GM18520 (cell line): ENCODE measurements around the gene EIF4ENIF1.
"Not testable (repeated sequence)": the region's sequence is repeated elsewhere in the genome, so short reads cannot be mapped to it uniquely, and the experiment has no call there.

Experiments used
- ATAC-seq: cut with Tn5 transposase; IDR thresholded peaks from one replicate; pipeline ENCODE4 v1.9.1; 2021; ENCODE audit not compliant: unreplicated experiment

The EIF4ENIF1 gene, protein sequence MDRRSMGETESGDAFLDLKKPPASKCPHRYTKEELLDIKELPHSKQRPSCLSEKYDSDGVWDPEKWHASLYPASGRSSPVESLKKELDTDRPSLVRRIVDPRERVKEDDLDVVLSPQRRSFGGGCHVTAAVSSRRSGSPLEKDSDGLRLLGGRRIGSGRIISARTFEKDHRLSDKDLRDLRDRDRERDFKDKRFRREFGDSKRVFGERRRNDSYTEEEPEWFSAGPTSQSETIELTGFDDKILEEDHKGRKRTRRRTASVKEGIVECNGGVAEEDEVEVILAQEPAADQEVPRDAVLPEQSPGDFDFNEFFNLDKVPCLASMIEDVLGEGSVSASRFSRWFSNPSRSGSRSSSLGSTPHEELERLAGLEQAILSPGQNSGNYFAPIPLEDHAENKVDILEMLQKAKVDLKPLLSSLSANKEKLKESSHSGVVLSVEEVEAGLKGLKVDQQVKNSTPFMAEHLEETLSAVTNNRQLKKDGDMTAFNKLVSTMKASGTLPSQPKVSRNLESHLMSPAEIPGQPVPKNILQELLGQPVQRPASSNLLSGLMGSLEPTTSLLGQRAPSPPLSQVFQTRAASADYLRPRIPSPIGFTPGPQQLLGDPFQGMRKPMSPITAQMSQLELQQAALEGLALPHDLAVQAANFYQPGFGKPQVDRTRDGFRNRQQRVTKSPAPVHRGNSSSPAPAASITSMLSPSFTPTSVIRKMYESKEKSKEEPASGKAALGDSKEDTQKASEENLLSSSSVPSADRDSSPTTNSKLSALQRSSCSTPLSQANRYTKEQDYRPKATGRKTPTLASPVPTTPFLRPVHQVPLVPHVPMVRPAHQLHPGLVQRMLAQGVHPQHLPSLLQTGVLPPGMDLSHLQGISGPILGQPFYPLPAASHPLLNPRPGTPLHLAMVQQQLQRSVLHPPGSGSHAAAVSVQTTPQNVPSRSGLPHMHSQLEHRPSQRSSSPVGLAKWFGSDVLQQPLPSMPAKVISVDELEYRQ

DNA sequence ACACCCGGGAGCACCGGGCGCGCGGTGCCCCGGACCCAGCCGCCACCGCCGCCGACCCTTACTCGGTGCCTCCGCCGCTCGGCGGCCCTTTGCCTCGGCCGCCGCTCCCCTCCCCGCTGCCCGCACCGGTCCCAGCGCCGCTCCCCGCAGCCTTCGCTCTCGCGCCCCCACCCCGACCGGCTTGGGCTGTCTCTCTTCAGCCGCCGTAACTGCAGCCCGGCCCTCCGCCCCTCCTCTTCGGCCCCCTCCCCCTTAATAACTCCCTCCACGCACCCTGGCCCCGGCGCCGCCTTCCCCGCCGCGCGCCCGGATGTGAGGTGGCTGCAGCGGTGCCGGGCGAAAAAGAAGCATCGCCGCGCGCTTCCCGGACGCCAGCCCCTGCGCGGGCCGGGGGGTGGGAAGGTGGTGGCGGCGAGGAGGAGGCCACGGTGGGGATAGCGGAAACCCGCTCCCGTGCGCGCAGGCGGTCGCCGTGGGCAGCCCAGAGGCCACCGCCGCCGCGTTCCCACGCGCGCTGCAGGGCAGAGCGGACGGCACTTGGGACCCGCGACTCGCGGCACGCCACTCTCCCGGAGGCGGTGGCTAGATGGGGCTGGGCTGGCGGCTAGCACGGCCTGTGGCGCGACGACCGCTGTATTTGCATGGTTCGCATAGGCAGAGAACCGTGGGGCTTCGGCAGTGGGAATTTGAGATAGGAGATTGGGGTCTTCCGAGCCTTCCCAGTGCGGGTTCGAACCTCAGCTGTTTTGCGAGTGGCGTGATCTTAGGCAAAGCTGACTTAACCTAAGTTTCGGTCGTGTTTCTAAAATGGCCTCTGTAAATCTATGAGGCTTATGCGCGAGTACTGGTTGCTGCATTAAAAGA, at the start of gene EIF4ENIF1:
TSS of gene EIF4ENIF1 (minus strand) at position 211 of the 864 bp plus-strand sequence. CDS start 1,124 bp downstream, outside the sequence.
- ATAC-seq, result peak; percentile 19

DNA sequence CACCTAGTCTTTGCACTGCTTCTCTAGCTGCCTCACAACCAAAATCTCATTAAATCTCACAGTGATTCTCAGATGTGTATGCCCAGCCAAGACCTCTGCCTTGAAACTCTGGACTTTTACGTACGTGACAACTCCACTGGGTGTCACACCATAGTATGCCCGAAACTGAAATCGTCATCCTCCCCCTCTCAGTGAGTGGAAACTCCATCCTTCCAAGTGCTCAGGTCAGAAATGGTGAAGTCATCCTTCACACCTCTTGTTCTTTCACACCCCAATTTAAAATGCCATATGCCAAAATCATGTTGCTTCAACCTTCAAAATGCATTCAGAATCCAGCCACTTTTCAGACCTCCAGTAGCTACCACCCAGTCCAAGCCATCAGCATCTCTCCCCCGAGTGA, 49.2 kb upstream of the EIF4ENIF1 start:
- ATAC-seq, result peak; percentile 56

DNA sequence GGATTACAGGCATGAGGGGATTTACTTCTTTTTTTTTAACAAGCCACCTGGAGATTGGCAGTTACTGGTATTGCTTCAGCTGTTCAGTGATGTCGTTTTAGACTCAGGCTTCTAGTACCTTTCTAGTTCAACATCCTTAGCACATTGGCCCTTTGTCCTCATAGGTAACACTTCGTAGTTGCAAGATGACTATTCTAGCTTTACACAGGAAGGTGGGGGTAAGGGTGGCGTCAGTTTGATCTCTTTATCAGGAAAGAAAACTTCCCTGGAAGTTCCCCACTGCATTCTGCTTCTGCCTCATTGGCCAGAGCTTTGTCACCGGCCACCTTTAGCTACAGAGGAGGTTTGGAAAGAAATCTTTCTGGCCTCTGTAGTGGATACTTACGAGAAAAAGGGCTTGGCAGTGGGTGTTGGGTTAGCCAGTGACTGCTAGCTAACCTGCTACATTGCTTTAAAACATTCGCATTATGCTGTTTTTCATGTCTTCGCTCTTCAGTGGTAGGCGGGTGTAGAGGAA, 47.4 kb upstream of the EIF4ENIF1 start:
- peak; percentile 52 for ATAC-seq

DNA sequence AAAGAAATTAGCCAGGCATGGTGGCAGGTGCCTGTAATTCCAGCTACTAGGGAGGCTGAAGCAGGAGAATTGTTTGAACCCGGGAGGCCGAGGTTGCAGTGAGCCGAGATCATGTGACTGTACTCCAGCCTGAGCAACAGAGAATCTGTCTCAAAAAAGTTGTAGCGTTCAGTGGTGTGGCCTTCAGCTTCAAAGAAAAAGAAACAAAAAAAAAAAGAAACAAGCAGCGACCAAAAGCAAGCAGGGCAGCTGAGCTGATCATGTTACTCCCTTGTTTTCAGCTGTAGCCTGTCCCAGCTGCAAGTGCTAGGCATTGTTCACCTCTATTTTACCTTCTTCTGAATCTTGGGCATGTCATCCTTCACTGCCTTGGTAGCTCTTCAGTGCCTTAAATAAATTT, 43.7 kb upstream of the EIF4ENIF1 start:
- ATAC-seq, result no peak

DNA sequence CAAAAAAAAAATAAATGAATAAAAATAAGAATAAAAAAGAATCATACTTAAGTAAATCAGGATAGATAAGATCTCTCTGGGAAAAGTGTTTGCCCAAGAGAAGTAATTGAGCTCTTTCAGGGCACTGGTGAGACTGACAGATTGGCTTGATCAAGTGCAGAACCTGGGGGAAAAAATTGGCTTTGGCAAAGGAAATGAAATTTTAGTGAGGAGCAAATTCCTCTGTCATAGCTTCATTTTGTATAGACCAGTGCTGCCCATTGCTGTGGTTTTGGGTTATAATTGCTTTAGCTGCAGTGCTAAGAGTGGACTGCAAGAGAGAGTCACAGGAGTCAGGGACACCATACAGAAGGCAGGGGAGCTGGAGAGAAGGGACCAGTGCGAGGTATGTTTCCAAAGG, 42.4 kb upstream of the EIF4ENIF1 start:
- ATAC-seq, result no peak

DNA sequence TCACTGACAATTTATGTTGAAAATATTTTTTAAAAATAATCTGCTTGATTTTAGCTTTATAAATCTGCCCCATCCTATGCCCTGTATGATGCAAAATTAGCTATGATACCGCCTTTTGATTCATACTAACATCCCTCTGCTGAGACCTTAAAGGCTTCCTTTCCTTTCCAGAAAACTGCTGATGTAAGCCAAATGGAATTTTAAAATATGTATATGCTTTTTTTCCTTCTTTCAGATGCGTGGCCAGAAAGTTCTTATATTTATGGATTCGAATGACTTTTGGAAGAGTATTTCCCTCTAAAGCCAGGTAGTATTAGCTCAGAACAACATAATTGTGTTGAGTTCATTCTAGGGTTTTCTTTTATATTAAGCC, 41.2 kb upstream of the EIF4ENIF1 start:
- ATAC-seq, result no peak

DNA sequence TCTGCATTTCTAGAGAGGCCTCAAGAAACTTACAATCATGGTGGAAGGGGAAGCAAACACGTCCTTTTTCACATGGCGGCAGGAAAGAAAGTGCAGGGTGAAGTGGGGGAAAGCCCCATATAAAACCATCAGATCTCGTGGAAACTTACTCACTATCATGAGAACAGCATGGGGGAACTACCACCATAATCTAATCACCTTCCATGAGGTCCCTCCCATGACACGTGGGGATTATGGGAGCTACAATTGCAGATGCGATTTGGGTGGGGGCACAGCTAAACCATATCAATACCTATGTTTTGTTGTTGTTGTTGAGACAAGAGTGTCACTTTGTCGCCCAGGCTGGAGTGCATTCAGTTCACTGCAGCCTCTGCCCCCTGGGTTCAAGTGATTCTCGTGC, 36.6 kb upstream of the EIF4ENIF1 start:
- no peak for ATAC-seq

DNA sequence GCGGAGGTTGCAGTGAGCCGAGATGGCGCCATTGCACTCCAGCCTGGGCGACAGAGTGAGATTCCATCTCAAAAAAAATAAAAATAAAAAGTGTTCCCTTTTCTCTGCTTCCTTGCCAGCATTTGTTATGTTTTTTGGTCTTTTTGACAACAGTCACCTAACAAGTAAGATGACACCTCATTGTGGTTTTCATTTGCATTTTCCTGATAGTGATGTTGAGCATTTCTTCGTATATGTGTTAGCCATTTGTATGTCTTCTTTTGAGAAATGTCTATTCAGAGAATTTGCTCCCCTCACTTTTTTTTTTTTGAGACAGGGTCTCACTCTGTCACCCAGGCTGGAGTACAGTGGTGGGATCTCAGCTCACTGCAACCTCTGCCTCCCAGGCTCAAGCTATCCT, 34.5 kb upstream of the EIF4ENIF1 start:
- not testable (repeated sequence) for ATAC-seq

DNA sequence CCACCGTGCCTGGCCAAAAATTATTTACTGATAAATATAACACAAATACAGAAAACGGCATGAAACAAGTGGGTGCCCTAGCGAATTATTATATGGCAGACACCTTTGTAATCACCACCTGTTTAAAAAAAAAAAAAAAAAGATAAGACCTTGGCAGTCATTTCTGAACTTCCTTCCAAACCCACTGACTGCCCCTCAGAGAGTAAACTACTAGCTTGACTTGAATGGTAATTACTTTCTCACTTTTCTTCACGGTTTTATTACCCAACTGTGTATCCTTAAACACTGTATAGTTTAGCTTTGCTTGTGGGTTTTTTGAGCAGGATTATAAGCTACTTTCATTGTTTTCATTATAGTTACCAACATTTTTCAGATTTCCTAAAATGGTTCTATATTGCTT, 30.4 kb upstream of the EIF4ENIF1 start:
- no peak for ATAC-seq

DNA sequence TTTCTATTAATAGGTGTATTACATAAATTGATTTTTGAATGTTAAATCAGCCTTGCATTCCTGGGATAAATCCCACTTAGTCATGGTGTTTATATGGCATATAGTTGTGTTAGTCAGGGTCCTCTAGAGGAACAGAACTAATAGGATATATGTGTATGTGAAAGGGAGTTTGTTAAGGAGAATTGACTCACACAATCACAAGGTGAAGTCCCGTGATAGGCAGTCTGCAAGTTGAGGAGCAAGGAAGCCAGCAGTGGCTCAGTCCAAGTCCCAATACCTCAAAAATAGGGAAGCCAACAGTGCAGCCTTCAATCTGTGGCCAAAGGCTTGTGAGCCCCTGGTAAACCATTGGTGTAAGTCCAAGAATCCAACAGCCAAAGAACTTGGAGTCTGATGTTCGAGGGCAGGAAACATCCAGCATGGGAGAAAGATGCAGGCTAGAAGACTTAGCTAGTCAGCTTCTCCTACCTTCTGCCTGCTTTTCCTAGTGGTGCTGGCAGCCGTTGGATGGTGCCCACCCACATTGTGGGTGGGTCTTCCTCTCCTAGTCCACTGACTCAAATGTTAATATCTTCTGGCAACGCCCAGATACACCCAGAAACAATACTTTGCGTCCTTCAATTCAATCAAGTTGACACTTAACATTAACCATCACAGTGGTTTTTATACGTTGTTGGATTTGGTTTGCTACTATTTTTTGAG, 19.6 kb upstream of the EIF4ENIF1 start:
- no peak for ATAC-seq

DNA sequence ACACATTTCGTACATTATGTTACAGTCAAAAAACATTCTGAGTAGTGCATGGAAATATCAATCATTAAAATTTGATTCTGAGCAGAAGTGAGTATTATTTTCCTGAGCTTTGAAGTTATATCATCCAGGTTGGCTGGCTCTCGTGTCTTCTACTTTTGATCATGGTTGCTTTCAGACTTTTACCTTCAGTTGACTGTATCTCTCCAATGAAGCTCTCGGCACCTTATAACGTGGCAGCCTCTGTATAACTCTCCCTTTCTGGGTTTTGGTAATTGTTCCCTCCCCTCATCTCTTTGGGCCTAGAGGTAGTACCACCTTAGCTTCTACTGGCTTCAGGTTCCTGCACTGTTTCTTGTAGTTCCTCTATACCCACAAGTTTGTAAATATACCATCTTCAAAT, 18.9 kb upstream of the EIF4ENIF1 start:
- no peak for ATAC-seq

DNA sequence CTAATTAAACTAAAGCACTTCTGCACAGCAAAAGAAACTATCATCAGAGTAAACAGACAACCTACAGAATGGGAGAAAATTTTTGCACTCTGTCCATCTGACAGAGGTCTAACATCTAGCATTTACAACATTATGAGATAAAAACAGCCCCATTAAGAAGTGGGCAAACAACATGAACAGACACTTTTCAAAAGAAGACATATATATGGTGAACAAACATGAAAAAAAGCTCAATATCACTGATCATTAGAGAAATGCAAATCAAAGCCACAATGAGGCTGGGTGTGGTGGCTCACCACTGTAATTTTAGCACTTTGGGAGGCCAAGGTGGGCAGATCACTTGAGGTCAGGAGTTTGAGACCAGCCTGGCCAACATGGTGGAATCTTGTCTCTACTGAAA, 17.9 kb upstream of the EIF4ENIF1 start:
- ATAC-seq, result not testable (repeated sequence)

DNA sequence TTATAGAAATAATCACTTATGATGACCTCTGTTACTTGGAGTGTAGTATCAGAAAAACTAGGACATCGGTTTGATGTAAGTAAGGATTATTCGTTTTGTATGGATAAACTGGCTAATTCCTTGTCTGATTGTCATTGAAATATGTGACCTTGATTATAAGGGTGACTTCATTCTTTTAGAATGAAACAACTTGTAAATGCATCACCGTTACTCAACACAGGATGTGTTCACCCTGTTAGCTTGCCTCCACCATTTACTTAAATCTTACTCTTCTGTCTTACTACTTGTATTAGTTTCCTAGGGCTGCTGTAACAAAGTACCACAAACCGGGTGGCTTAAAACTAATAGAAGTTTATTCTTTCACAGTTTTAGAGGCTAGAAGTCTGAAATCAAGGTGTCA, 14.6 kb upstream of the EIF4ENIF1 start:
- ATAC-seq, result no peak

DNA sequence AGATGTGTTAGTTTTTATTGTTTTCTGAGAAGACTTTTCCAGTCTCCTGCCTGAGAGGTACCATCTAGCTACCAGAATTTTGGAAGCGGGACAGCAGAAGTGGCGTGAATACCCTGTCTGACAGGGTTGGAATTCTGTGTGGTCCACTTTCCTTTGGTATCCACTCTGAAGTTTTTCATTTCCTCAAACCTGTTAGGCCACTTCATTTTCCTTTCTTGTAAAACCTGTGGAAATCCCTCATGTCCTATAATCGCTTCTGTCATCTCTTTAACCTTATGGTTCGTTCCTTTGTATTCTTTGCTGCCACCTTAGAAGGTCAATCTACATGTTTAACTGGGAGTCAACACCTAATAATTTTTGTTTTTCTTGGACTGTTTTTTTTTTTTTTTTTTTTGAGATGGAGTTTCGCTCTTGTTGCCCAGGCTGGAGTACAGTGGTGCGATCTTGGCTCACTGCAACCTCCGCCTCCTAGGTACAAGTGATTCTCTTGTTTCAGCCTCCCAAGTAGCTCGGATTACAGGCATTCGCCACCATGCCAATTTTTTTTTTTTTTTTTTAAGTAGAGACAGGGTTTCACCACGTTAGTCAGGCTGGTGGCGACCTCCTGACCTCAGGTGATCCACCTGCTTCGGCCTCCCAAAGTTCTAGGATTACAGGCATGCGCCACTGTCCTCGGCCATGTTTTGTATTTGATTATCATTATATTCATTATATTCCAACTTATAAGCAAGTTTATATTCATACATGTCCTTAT, 13.7 kb upstream of the EIF4ENIF1 start:
- ATAC-seq, result no peak

DNA sequence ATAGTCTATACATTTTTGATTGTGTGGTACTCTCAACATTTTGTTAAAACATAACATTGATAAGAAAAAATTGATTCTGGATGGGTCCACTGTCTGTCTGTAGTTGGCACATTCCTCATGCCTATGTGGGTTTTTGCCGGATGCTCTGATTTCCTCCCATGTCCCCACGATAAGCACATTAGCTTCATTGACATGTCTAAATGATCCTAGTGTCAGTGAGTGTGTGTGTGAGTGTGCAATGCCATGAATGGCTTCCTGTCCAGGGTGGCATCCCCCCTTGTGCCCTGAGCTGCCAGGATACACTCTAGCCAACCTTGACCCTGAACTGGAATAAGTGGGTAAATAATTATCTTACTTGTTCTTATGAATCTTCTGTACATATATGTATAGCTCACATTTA, 12.1 kb upstream of the EIF4ENIF1 start:
- ATAC-seq, result no peak

DNA sequence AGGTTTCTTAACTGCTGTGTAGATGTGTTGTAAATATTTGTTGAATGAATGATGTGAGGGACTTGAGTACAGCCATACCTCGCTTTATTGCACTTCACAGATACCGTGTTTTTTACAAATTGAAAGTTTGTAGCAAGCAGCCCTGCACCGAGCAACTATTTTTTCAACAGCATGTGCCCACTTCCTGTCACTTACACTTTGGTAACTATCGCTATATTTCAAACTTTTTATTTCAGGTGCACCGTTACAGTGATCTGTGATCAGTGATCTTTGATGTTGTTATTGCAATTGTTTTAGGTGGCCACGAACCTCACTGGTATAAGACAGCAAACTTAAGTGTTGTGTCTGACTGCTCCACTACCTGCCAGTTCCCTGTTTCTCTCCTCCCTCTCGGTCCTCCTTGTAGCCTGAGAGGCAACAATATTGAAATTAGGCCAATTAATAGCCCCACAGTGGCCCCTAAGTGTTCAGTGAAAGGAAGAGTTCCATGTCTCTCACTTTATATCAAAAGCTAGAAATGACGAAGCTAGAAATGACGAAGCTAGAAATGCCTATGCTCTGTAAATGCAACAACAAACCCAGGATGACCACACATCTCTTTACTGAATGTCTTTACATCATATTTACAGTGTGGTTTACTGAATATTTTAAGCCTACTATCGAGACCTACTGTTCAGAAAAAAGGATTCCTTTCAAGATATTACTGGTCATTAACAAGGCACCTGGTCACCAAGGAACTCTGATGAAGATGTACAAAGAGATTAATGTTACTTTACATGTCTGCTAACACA, 7.7 kb upstream of the EIF4ENIF1 start:
- ATAC-seq, result no peak

DNA sequence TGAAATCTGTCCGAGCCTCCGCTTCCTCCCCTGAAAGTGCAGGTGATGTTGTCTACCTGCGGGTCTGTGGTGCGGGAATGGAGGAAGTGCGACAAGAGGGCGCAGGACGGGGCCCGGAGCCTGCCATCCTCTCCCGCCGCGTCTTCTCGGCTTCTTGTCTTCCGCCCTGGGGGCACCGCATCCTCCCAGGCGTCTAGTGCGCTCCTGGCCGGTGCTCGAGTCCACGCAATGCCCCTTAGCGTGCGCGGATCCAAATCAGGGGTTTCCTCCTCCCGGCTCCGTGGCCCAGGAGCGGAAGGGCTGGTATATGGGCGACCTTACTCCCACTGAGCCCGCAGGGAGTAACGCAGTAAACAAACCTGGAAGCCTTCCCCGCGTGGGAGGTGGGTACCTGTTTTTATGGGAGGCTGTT, 7.1 kb upstream of the EIF4ENIF1 start:
- no peak for ATAC-seq

DNA sequence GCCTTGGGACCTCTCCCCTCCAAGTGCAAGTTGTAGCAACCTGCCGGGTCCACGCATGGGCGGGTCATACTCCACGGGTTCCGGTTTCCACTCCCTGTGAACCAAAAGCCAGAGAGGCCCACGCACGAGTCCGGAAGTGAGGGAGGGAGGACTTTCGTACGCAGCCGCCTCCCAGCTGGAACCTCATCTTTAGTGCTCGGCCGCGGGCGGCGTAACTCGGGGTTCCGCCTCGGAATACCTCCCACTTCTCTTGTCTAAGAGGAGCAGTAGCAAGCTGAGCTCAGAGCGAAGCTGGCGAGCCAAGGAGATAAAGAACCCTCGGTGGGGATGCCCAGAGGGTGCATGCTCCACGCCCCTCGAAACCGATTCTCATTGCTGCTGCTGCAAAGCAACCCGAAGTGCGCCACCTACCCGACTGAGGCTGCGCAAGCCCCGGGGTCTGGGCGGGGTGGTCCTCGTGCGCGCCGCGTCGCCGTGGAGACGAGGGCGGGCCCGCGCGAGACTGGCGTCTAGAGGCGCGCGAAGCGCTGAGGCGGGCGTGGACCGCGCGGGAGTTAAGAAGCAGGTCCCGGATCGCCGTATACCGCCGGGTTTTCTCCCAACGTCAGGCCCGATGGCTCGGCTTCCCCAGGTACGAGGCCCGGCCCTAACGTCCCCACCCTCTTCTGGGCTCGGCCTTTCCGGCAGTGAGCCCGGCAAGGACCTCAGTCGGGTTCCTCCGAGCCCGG, 6.5 kb upstream of the EIF4ENIF1 start, which contains the start of gene SFI1:
TSS of gene SFI1 (plus strand) at position 530 of the 728 bp plus-strand sequence. CDS start 11,749 bp downstream, outside the sequence.
- ATAC-seq, result peak; percentile 81
